GM10266 (cell line): ENCODE results near the gene SEPHS1.

Source experiments
- DNase-seq: peaks from one replicate; pipeline ENCODE4 v3.0.0; 2012; ENCODE audit errors: extremely low spot score
- CTCF ChIP-seq: IDR thresholded peaks from 2 replicates; pipeline ENCODE4 v1.5.1; 2012; ENCODE audit warnings: mild to moderate bottlenecking, low read depth; ENCODE audit not compliant: control insufficient read depth, insufficient read depth; ENCODE audit errors: missing control alignments

SEPHS1 gene

DNA sequence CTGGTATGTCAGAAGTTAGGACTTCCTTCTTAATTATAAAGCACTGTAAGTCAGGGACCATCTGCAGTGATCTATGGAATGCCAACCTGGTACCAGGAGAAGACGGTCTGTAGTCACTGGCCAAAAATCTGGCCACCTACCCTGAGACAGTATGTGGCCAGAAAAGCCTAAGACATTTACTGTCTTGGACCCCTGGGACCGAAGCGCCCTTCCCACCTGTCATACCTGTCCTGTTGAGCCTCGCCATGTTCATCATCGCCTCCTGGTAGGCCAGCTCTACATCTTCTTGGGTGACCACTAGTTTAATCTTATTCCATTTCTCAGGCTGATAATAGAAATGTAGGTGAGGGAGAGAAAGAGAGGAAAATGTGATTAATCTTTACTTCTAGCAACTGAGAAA lies 20.0 kb downstream of the SEPHS1 start:
- TF ChIP-seq CTCF, result no peak
- DNase-seq, result no peak

GRCh38 chr10:13327534-13327933 lies 20.6 kb downstream of the SEPHS1 start:
- TF ChIP-seq CTCF, result no peak
- DNase-seq, result no peak

- no peak for TF ChIP-seq CTCF
- no peak for DNase-seq
Observed at GRCh38 chr10:13322615-13323148, 25.4 kb downstream of the SEPHS1 start.

GRCh38 chr10:13321576-13321975 lies 26.5 kb downstream of the SEPHS1 start:
- TF ChIP-seq CTCF, result no peak
- DNase-seq, result no peak

DNA sequence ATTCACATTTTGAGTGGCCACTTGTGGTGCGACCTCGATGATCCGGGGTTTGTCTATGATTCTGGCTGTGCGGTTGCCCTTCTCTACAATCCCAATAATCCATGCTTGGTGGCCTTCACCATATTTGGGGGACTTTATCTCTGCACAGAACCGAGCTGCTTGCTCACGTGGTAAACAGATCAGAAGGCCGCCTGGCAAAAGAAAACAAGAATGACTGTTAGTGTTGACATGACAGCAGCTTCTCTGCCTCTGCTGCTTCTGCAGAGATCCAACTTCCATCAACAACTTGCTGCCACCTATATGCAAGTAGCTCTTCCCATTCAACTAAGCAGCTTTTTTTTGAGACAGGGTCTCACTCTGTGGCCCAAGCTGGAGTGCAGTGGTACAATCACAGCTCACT lies 28.9 kb downstream of the SEPHS1 start:
- TF ChIP-seq CTCF, result no peak
- no peak for DNase-seq

GRCh38 chr10:13317474-13317873 lies 30.6 kb downstream of the SEPHS1 start:
- DNase-seq, result no peak
- TF ChIP-seq CTCF, result no peak

DNA sequence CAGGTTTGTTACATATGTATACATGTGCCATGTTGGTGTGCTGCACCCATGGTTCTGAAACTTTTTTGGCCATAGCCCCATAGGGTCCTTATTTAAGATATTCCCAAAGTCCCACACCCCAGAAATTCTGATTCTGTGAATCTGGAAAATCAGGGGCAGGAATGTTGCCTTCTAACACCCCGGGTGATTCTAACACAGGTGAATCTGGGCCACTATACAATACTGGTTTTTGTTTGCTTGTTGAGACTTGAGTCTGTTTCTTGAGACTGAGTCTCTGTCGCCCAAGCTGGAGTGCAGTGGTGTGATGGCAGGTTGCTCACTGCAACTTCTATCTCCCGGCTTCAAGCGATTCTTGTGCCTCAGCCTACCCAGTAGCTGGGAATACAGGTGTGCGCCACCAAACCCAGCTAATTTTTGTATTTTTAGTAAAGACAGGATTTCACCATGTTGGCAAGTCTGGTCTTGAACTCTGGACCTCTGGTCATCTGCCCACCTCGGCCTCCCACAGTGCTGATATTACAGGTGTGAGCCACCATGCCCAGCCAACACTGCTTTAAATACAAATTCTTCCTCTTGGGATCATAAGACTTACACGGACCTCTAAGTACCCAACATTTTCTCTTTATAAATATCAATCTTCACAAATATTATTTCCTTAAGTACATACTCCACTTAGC lies 31.3 kb downstream of the SEPHS1 start:
- no peak for DNase-seq
- TF ChIP-seq CTCF, result no peak
